Motor neuron (in vitro differentiated cells): ENCODE results near the gene VPS13D. TPM values are rescaled to one million over a fixed set of nuclear protein-coding genes. Genes with fewer than 3 reads are reported as not detected.
A peak's percentile ranks its signal among the peaks of the same experiment; 100 is the strongest.

Source experiments
- ATAC-seq, 8 experiments: fragments of 200-7000 bp; cut with Tn5 transposase; replicated peaks in 6 of 8; 2 replicates each; pipeline ENCODE4 v1.8.0; 2021; ENCODE audit warnings: mild to moderate bottlenecking in 8 of 8, moderate library complexity in 8 of 8
- H3K27ac ChIP-seq, 2 donors: fragments of 250-450 bp; sonication (Bioruptor Pico); 2 replicates each; pipeline ENCODE4 v1.9.0; 2021; ENCODE audit warnings: antibody characterized with exemption in 2 of 2, mild to moderate bottlenecking in 2 of 2, moderate library complexity in 1 of 2
- H3K4me1 ChIP-seq, 2 donors: fragments of 250-450 bp; sonication (Bioruptor Pico); replicated peaks in 1 of 2; 2 replicates each; pipeline ENCODE4 v1.6.1; 2021; ENCODE audit warnings: antibody characterized with exemption in 2 of 2, mild to moderate bottlenecking in 2 of 2, moderate library complexity in 1 of 2
- H3K4me3 ChIP-seq, 5 donors: fragments of 250-450 bp; sonication (Bioruptor Pico); 2 replicates each; pipeline ENCODE4 v1.9.0; 2021; ENCODE audit warnings: antibody characterized with exemption in 5 of 5, mild to moderate bottlenecking in 5 of 5, moderate library complexity in 4 of 5
- WGBS, 10 experiments: fragments of 450-650 bp; shearing (Covaris generic); methylation state at CpG; one replicate each; pipeline ENCODE4 v1.0.0; 2022; 5-methylcytosine and 5-hydroxymethylcytosine counted together
- in situ Hi-C, 9 experiments: fragments of 400-800 bp; cut with MboI; loops; one replicate each; pipeline ENCODE4 v1.15.0; 2021; ENCODE audit warnings: low sequenced_read_pairs in 9 of 9, low pct_unique_long_range_greater_than_20kb in 2 of 9; ENCODE audit not compliant: unreplicated experiment in 9 of 9
- total RNA-seq, 8 experiments: library from RNA; unstranded; fragments of 300-600 nt; gene quantifications; 2 replicates each; pipeline versions ENCODE4 v1.2.3 to v1.2.4, GENCODE V29; 2022

The VPS13D gene
- total RNA-seq, 8 experiments from 2014 or later: 18.7 to 130 (median 34.7) TPM

DNA sequence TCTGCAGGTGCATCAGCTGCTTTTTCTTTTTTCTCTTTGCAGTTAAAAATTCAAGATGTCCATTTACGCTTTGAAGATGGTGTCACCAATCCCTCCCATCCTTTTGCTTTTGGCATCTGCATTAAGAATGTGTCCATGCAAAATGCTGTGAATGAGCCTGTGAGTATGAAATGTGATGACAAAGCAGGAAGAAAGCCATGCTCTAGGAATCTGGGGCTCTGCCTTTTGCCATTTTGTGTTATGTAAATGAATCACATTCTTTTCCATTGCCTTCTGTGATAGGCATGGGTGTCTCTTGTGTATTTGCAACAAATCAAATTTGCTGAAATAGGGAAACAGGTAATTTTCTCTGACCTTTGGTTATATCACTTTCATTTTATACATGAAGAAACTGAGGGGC lies 19.4 kb downstream of the VPS13D start:
- 0 to 80% (median 67%) methylated on average over 1 of the region's 1 CpG; no CpG with 5 or more reads in 3 of the 10 experiments for WGBS, 10 experiments
- Histone ChIP-seq H3K27ac (no peak overlapping the region), H3K4me1 (peaks cover 9 to 13% of the 10 kb centered on the region in 2 donors), H3K4me3 (no peak overlapping the region)
- ATAC-seq: peak in 6 of 8 experiments; percentile 22 to 96 (median 58)
- in situ Hi-C loops: no loop called here

DNA sequence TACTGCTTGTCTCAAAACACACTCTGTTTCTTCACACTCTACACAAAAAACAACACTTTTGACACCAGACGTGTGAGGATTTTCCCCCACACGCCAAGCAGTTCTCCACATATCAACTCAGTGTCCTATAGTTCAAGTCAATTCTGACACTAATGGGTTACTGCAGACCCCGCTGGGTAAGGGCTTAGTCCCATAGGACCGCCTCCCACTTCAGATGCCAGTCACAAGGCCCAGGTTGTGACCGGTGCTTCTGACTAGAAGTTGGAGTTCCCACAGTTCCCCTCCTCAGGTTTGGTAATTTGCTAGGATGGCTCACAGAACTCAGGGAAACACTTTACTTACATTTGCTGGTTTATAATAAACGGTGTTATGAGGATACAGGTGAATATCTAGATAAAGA lies 19.9 kb downstream of the VPS13D start:
- no peak for ATAC-seq
- WGBS, 10 experiments: 80 to 89% (median 82%) methylated on average over 1 to 6 of the region's 6 CpGs; no CpG with 5 or more reads in 2 of the 10 experiments
- Histone ChIP-seq H3K4me3 (no peak overlapping the region), H3K27ac (no peak overlapping the region), H3K4me1 (peaks cover 9 to 13% of the 10 kb centered on the region in 2 donors)
- in situ Hi-C loops: no loop called here

DNA sequence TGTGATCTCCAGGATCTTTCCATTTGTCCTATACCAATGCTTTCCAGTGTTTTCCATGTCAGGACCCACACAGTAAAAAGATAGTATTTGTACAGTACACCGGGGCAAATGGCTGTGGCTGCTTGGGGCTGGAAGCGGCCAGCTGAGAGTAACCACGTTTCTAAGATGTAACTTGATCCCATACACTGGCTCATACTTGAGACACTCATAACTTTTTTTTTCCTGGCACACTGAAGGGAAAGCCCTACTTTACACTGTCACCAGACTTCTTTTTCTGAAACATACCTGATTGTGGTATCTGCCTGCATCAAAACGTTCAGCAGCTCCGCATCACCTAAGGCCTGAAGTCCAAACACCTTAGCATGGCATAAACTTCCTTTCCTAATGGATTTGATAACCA lies 21.6 kb downstream of the VPS13D start:
- H3K27ac ChIP-seq: no peak overlapping the region
- in situ Hi-C loops: no loop called here
- ATAC-seq: no peak

DNA sequence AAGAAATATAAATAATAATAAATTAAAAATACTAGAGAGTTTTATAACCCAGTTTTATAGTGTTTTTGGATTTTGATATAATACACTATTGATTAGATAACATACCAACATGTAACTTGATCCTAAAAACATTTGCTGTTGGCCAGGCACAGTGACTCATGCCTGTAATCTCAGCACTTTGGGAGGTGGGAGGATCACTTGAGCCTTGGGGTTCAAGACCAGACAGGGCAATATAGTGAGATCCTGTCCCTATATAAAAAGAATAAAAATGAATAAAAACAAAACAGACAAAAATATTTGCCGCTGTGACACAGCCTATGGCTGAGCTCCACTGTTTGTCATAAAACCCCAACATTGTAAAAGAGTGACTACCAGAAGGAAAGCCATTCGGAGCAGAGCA lies 26.1 kb downstream of the VPS13D start:
- WGBS, 10 experiments: 89 to 100% (median 100%) methylated on average over 1 to 2 of the region's 2 CpGs; no CpG with 5 or more reads in 1 of the 10 experiments
- in situ Hi-C loops: no loop called here
- Histone ChIP-seq H3K4me3 (no peak overlapping the region), H3K4me1 (no peaks in the 10 kb centered on the region), H3K27ac (no peak overlapping the region)
- ATAC-seq: no peak

More for the DNA sequence above, 21.6 kb downstream of the VPS13D start:
- no peak overlapping the region for H3K4me3 ChIP-seq
- WGBS, 10 experiments: 46 to 82% (median 74%) methylated on average over 2 to 5 of the region's 5 CpGs; no CpG with 5 or more reads in 4 of the 10 experiments
- peaks cover 9 to 13% of the 10 kb centered on the region in 2 donors for H3K4me1 ChIP-seq

DNA sequence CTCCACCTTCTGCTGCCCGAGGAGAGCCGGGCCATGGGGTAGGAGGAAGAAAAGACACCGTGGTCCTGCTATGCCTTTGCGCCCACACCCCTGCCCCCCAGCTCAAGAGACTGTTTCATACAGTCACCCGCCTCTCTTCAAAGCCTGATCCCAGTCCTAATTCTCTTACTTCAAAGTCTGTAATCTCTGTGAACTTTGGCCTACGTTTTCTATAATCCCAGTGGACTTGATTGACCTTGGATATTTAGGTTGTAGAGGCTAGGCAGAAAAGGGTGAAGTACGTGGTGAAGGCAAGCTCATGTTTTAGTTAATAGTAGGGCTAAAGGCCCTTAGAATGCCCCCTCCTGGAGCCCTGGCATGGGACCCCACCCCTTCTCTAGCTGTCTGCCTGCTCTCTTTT lies 28.4 kb downstream of the VPS13D start:
- WGBS, 10 experiments: 82 to 94% (median 90%) methylated on average over 3 to 7 of the region's 7 CpGs; no CpG with 5 or more reads in 4 of the 10 experiments
- no peak for ATAC-seq
- H3K4me1 ChIP-seq: no peaks in the 10 kb centered on the region
- H3K27ac ChIP-seq: no peak overlapping the region
- no peak overlapping the region for H3K4me3 ChIP-seq
- in situ Hi-C loops: no loop called here

DNA sequence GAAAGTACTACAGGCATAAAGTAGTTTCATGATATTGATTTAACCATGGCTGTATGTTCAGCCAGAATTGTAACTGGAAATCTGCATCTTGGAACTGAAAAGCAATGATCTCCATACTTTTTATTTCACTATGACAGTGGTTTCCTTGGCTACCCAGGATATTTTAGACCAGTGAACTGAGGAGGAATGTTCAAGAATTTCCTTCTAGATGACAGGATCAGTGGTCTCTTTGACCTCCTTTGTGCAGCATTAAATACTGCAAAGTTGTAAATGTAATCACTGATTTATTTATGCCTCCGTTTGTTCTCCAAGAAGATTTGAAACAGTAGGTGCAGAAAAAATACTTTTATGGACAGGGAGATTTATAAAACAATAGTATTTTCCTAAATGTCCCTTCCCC lies 39.5 kb downstream of the VPS13D start:
- no peak overlapping the region for H3K27ac ChIP-seq
- no peak for ATAC-seq
- no peak overlapping the region for H3K4me3 ChIP-seq
- H3K4me1 ChIP-seq: no peaks in the 10 kb centered on the region
- in situ Hi-C loops: no loop called here
- 77 to 100% (median 92%) methylated on average over 1 of the region's 1 CpG; no CpG with 5 or more reads in 3 of the 10 experiments for WGBS, 10 experiments

DNA sequence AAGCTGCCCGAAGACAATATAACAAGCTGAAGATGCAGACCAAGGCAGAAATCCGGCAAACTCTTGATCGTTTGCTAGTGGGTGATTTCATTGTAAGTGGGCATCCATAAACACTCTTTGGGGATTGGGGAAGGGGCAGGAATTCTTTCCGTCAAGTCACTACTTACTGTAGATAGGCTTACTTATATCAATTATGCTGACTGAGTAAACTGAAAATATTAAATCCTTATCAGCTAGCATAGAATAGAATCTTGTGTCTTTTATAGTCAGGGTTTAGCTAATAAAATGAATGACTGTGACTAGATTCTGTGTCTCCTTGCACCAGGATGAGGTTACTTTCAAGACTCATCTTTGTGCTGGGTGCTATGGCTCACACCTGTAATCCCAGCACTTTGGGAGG lies 41.2 kb downstream of the VPS13D start:
- Histone ChIP-seq H3K4me3 (no peak overlapping the region), H3K27ac (no peak overlapping the region), H3K4me1 (no peaks in the 10 kb centered on the region)
- in situ Hi-C loops: no loop called here
- 90 to 100% (median 100%) methylated on average over 2 to 4 of the region's 4 CpGs; no CpG with 5 or more reads in 1 of the 10 experiments for WGBS, 10 experiments
- no peak for ATAC-seq

DNA sequence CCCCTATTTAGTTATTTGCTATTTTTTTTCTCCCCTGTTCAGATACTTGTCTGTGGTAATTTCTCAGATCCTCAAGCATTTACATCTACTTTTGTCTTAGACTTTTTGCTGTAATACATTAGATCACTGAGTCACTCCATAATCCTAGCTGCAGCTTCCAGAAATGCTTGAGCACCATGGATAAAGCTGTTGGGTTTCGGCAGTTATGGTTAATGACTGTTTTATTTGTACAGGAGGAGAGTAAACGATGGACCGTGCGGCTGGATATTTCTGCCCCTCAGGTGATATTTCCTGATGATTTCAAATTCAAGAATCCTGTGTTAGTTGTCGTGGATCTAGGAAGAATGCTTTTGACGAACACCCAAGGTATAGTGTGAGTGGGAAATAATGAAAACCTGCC lies 42.9 kb downstream of the VPS13D start:
- Histone ChIP-seq H3K4me1 (no peaks in the 10 kb centered on the region), H3K27ac (no peak overlapping the region), H3K4me3 (no peak overlapping the region)
- ATAC-seq: peak in 1 of 8 experiments; percentile 42
- in situ Hi-C loops: no loop called here
- 69 to 100% (median 93%) methylated on average over 5 to 6 of the region's 6 CpGs; no CpG with 5 or more reads in 1 of the 10 experiments for WGBS, 10 experiments

DNA sequence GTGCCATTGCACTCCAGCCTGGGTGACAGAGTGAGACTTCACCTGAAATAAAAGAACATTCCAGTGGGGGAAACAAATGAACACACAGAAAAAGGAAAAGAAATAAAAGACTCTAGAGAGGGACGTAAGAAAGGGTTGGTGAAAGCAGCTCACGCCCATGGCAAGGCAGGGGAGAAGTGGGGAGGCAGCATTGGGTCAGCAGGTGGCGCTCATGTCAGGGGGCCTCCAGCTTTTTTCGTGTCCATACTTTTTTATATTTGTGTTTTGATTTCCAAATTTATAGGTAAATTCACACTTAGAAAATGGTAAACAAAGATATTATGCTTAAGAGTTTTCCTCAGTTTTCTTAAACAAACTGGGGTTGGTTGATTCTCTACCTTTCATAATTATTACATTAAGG lies 45.5 kb downstream of the VPS13D start:
- in situ Hi-C loops: loop anchor here in 1 of 9 experiments (25.0 kb wide), 2 partner anchors 362 to 487 kb away; partner anchors contain the start of genes AADACL4 and PRAMEF12
- peak in 3 of 8 experiments; percentile 46 to 66 (median 50) for ATAC-seq
- peaks cover 10 to 19% of the 10 kb centered on the region in 2 donors for H3K4me1 ChIP-seq
- 47 to 80% (median 66%) methylated on average over 2 to 4 of the region's 4 CpGs for WGBS, 10 experiments
- H3K27ac ChIP-seq: no peak overlapping the region
- H3K4me3 ChIP-seq: no peak overlapping the region

DNA sequence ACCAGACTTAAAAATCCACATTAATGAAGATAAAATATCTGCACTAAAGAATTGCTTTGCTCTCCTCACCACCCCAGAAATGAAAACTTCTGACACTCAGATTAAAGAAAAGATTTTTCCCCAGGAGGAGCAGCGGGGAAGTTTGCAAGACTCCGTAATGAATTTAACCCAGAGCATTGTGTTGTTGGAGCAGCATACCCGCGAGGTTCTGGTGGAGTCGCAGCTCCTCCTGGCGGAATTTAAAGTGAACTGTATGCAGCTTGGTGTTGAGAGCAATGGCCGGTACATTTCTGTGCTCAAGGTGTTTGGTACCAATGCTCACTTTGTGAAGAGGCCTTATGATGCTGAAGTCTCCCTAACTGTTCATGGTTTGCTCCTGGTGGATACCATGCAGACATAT lies 46.4 kb downstream of the VPS13D start:
- H3K27ac ChIP-seq: no peak overlapping the region
- H3K4me1 ChIP-seq: peaks cover 13 to 22% of the 10 kb centered on the region in 2 donors
- 0 to 91% (median 54%) methylated on average over 1 to 7 of the region's 7 CpGs; no CpG with 5 or more reads in 3 of the 10 experiments for WGBS, 10 experiments
- H3K4me3 ChIP-seq: no peak overlapping the region
- in situ Hi-C loops: loop anchor here in 1 of 9 experiments (25.0 kb wide), 2 partner anchors 361 to 486 kb away; partner anchors contain the start of genes AADACL4 and PRAMEF12
- ATAC-seq: peak in 3 of 8 experiments; percentile 44 to 85 (median 68)

DNA sequence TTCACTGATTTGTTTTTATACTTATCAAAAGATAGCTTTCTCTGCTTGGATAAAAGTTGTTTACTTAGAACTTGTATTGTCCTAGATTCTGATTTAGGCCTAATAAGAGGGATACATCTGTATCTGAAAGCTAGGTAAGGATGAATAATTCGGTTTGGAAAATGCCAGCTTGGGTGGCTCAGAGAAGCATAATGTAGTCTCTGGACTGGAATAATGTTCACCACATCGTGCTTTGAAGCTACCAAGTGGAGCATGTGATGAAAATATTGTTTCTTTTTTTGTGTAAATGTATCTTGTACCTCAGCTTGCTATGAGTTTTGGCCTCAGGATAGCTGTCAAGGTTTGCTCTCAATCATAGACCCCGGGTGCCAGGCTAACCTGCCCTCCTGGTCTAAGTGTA lies 49.2 kb downstream of the VPS13D start:
- 0 to 95% (median 74%) methylated on average over 1 to 3 of the region's 3 CpGs; no CpG with 5 or more reads in 1 of the 10 experiments for WGBS, 10 experiments
- in situ Hi-C loops: loop anchor here in 1 of 9 experiments (25.0 kb wide), 2 partner anchors 358 to 483 kb away; partner anchors contain the start of genes AADACL4 and PRAMEF12
- Histone ChIP-seq H3K4me1 (peaks cover 13 to 22% of the 10 kb centered on the region in 2 donors), H3K27ac (no peak overlapping the region), H3K4me3 (no peak overlapping the region)
- ATAC-seq: peak in 3 of 8 experiments; percentile 60 to 70 (median 68)

DNA sequence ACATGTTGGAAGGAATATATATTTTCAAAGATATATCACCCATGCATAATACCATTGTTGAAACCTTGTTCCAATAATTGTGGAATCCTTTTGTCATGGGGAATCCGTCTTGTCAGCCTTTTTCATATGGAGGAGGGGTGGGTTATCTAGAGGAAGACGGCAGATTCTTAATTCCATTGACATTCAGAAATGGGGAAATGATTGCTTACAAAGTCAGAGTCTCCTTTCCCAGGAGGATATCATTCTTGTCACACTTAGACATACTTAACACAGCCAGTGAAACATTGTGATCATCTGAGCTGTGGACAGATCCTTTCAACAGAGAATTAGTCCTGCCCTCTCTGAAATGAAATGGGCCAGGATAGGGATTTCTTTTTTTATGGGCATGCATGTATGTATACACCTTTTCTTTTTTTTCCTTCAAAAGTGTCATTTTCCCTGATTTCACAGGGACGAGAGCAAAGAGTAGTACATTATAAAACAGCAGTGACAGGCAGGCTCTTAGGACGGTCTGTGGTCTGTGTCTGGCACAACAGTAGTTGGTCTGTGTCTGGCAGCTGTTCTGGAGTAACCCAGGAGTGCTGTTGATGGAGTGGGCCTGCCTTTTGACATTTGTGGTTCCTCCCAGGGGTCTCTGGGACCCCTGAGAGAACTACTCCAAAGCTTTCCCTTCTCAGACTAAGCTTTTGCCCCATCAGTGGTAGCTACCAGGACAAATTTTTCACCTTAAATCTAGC lies 50.1 kb downstream of the VPS13D start:
- WGBS, 10 experiments: 36 to 100% (median 63%) methylated on average over 2 to 4 of the region's 4 CpGs; no CpG with 5 or more reads in 2 of the 10 experiments
- Histone ChIP-seq H3K4me1 (peaks cover 13 to 22% of the 10 kb centered on the region in 2 donors), H3K4me3 (no peak overlapping the region), H3K27ac (peak overlapping the region in 1 of 2 donors; percentile 4)
- ATAC-seq: peak in 3 of 8 experiments; percentile 69 to 72 (median 71)
- in situ Hi-C loops: loop anchor here in 1 of 9 experiments (25.0 kb wide), 2 partner anchors 357 to 482 kb away; partner anchors contain the start of genes AADACL4 and PRAMEF12

DNA sequence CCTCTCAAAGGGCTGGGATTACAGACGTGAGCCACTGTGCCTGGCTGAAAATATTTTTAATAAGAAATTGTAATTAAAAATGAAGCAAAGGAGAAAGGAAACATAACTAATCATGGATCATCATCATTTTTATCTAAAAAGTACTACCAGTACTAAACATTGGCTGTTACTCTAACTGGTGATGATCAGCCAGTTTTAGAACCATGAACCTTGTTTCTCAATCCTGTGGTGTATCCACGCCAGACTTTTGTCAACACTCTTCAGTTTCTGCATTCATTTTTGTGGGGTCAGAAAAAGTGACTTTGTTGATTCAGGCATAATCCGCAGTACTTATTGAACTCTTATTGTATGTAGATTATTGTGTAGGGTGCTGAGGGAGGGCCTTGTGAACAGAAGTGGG lies 52.3 kb downstream of the VPS13D start:
- Histone ChIP-seq H3K27ac (no peak overlapping the region), H3K4me3 (no peak overlapping the region), H3K4me1 (peaks cover 13 to 22% of the 10 kb centered on the region in 2 donors)
- WGBS, 10 experiments: 53 to 100% (median 96%) methylated on average over 1 to 3 of the region's 3 CpGs
- in situ Hi-C loops: loop anchor here in 1 of 9 experiments (25.0 kb wide), 2 partner anchors 355 to 480 kb away; partner anchors contain the start of genes AADACL4 and PRAMEF12
- ATAC-seq: no peak
